H4 (cell line): ENCODE measurements around the gene REPIN1. TPM values are rescaled to one million over a fixed set of nuclear protein-coding genes. Genes with fewer than 3 reads are reported as not detected.

Experiments
- DNase-seq: peaks from one replicate; pipeline ENCODE4 v3.0.0-alpha.2; 2015; ENCODE audit warnings: low spot score
- total RNA-seq: library from RNA; depleted of rRNA; stranded (reverse); fragments of >200 nt; shearing (Covaris generic); gene quantifications from 2 replicates; pipeline ENCODE4 v1.2.3, GENCODE V29; 2014; rRNA removed

REPIN1 gene
- 40.4 and 48.3 TPM in 2 replicates for total RNA-seq

GRCh38 chr7:150368096-150368883 lies at the start of gene REPIN1:
Gene REPIN1, plus strand, starts transcription at chr7:150368822. Its CDS starts 890 bp downstream, at chr7:150369712.
- peak; percentile 89 for DNase-seq

DNA sequence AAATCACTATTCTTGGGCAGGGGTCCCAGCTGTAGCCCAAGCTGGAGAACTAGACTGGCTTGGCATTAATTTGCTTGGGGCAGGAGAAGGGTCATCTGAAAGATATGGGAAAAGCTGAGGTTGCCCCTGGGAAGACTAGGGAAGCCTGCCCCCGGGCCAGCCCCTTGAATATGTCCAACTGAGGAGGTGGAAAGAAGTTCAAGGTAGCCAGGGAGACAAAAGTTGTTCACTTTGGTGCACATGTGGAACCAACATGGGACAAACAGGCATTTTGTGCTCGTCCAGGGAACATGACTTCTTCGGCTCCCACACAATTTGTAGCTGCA lies 46.9 kb upstream of the REPIN1 start:
- DNase-seq: no peak

DNA sequence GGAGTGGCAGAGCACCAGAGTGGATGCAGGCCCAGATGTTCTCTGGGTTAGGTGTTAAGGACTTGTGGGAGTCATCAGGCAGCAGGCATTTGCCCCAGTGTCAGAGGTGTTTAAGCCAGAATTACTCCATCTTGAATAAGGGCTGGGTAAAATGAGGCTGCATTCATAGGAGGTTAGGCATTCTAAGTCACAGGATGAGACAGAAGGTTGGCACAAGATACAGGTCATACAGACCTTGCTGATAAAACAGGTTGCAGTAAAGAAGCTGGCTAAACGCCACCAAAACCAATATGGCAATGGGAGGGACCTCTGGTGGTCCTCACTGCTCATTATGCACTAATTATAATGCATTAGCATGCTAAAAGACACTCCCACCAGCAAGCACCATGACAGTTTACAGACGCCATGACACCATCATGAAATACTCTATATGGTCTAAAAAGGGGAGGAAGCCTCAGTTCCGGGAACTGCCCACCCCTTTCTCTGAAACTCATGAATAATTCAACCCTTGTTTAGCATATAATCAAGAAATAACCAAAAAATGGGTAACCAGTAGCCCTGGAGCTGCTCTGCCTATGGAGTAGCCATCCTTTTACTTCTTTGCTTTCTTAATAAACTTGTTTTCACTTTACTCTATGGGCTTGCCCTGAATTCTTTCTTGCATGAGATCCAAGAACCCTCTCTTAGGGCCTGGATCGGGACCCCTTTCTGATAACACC lies 46.3 kb upstream of the REPIN1 start:
- DNase-seq: no peak

DNA sequence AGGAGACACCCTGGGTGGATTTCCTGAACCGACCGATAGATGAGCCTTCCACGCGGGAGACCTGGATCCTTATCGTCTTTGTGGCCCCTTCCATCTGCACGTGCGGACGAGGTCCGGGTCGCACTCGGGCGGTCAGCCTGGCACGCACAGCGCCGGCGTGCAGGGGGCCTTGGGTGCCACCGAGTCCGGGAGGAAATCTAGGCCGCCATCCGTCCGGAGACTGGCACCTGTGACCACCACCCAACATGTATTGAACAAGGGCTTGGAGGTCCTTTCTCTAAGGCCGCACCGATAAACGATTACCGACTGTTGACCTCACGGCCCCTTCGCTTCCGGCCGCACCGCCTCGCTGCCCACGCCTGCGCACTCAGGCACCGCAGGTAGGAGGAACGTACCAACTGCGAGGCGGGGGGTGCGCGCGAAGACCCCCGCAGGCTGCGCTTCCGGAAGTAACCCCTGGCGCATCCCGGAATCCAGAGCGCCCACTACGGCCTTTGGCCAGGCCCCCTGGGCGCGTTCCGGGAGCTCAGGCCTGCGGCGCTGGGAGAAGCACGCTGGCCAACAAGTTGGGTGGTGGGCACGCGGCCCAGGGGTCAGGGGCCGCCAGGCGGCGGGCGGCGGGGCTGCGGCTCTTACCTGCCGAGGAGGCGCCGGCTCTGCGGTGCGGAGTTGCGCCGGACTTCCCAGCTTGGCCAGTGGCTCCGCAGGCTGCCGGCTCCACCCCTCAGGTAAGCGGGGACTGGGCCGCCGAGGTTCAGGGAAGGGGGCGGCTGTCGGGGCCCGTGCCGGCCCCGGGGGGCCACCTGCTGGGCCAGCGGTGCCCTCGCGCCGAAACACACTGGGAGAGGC lies 45.6 kb upstream of the REPIN1 start, which contains the start of the genes ACTR3C and LRRC61:
Gene ACTR3C (minus strand): TSS at position 713 of the 849 bp plus-strand sequence. CDS start 28,249 bp downstream, outside the sequence.
Gene LRRC61 (plus strand): TSS at position 523 of the 849 bp plus-strand sequence. CDS start 13,507 bp downstream, outside the sequence.
- no peak for DNase-seq

DNA sequence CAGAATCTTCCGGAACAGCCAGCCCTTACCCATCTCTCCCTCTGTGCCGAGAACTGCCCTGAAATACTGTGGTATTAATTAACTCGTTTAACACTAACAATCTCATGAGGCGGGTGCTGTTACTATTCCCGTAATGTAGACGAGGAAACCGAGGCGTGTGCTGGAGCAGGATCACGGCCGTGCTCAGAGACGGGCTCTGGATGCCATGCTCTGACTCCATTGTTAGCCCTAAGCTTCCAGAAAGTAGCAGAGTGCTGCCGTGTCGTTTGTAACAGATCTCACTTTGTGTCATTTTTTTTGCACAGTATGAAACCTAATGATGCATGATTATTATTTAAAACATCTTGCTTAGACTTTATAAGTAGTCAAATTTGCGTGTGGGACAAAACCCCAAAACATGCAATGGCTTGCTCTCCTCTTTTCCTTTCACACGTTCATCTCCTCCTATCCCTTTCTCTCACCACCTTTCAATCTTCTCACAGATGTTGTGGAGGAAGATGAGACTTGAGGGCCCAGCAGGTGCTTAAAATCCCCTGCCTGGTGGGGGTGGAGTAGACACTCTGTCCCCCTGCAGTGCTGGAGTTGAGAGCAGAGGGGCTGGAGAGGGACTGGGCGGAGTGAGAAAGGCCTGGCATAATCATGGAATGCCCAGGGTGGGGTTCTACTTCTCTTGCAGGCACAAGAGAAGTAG lies 44.8 kb upstream of the REPIN1 start:
- no peak for DNase-seq

- no peak for DNase-seq
These were observed 44.2 kb upstream of the REPIN1 start for GRCh38 chr7:150324373-150324961.

DNA sequence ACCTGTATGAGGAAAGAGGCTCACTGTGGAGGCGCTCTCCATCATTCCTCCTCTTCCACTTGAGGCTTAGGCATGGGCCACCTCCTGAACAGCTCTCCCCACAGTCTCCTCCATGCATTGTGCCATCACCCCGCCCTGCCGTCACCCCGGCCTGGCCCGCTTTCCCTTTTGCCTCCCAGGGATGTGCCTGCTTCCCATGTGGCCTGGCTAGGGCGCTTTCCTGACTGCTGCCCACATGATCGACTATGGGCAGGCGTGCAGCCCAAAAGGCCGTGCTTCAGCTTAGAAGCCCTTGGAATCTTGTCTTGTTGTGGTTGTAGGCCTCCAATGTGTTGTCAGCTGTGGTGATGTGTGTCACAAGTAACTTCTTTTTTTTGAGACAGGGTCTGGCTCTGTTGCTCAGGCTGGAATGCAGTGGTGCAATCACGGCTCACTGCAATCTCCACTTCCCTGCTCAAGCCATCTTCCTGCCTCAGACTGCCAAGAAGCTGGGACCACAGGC lies 43.5 kb upstream of the REPIN1 start:
- no peak for DNase-seq

DNA sequence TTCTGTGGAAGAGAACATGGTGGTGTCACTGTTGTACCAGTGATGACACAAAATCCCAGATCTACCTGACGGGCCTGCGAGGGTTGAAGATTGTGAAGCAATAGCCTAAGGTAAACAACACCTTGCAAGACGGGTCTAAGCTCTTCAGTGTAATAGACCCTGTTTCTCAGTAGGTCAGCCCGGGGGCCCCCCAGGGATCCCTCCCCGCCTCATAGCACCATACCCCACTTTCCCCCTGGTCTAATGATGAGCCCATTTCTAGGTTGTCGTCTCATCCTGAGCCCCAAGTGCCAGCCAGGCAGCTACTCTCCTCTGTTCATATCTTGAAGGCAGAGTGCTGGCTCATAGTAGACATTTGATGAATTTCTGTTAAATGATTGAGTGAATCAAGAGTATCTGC lies 42.7 kb upstream of the REPIN1 start:
- no peak for DNase-seq

DNA sequence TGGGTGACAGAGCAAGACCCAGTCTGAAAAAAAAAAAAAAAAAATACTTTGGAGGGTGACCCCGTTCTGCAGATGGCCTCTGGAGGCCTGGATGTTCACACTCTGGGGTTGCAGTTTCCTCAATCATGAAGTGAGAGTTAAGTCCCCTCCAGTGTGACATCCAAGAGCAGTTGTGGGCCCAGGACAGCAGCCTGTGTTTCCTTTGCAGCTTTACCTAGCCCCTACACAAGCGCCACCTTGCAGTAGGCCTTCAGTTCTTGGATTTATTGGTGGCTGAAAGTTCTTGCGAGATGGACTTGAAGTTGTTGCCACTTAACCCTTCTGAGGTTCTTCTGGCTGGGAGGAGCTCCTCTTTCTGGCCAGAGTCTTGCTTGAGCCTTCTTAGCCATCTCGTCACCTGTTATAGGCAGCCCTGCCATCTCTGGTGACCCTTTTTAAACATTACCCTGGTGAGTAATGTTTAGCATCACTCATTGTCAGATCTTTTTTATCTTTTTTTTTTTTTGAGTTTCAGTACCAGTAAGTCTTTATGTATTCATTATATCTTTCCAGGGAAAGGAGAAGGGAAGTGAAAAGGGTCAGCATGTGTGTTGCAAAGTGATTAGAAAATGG lies 41.9 kb upstream of the REPIN1 start:
- no peak for DNase-seq

GRCh38 chr7:150327308-150327707 lies 41.3 kb upstream of the REPIN1 start:
- no peak for DNase-seq

DNA sequence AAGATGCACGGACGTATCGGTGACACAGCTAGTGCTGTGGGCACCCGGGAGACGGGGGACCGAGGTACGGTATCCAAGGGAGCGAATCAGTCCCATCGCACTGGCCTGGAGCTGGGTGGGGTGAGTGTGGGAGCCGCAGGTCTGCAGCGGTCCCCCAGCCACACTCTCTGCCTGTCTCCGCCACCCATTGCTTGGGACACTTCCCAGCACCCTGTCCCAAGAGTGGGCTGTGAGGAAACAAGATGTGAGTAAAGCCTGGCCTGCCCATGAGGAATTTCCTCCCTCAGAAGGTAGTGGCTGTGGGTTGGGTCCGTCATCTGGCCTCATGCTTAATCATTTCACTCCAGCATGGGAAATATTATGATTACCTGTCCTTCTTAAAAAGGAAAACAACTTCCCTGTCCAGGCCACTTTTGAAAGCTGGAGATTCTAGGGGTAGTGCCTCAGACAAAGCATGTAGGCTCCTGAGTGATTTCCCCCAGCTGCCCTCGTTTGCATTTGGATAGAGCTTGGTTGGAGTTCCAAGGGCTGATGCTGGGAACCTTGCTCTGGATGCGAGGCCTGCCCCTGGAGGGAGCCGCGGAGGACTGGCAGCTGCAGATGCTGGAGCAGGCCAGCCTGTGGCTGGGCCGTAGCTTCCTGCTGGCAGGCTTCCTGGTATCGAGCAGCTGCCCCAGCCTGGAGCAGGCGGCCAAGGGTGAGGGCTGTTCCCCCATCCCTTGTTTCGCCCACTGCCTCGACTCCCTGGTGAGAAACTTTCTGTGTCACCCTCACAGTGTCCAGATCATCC lies 39.1 kb upstream of the REPIN1 start:
- DNase-seq: no peak

GRCh38 chr7:150330211-150330885 lies 38.3 kb upstream of the REPIN1 start:
- DNase-seq: no peak

DNA sequence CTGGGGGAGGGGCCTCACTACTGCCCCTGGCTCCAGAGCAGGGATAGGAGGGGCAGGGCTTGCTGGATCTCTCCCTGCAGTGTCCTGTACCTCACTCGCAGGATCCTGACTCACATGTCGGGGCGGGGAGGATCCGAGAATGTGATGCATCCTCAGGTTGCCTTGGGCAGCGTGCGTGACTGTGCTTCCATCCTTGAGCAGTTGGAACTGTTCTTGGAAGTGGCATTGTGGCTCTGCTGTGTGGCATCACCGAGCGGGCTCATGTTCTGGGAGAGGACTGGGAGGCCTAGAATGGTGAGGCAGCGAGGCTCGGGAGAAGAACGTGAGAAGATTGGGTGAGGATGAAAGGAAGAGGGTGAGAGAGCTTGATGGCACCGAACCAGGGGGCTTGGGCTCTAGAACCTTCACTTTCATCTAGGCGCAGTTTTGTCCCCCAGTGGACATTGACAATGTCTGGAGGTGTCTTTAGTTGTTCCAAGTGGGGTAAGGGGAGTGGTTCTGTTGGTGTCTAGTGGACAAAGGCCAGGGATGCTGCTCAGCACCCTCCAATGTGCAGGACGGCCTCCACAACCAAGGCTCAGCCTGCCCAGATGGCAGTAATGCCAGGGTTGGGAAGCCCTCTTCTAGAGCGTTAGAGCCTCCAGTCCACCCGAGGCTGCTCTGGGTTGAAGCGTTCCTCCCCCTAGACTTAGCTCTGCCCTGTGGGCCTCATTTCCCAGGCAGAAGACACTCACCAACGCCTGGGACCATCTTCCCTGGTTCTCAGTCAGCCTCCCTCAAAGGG lies 35.6 kb upstream of the REPIN1 start:
- DNase-seq: no peak

- DNase-seq: no peak
These were observed 35.0 kb upstream of the REPIN1 start for GRCh38 chr7:150333659-150334058.

DNA sequence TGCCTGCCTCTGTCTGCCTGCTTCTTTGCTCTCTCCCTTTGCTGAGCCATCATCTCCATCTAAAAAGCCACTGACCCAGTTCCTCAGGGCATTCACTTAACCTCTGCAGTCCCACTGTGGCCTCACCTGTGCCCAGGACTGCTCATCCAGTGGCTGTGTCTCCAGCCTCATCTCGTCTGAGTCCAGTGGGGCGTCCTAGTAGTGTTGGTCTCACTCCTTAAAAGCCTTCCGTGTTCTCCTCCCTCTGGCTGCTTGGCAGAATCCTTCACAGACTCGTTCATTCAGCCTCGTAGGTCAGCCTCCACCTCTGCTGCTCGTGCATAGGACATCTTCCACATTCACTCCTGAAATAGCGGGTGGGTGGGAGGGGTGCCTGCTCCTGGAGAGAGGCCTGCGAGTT lies 34.5 kb upstream of the REPIN1 start:
- DNase-seq: no peak

DNA sequence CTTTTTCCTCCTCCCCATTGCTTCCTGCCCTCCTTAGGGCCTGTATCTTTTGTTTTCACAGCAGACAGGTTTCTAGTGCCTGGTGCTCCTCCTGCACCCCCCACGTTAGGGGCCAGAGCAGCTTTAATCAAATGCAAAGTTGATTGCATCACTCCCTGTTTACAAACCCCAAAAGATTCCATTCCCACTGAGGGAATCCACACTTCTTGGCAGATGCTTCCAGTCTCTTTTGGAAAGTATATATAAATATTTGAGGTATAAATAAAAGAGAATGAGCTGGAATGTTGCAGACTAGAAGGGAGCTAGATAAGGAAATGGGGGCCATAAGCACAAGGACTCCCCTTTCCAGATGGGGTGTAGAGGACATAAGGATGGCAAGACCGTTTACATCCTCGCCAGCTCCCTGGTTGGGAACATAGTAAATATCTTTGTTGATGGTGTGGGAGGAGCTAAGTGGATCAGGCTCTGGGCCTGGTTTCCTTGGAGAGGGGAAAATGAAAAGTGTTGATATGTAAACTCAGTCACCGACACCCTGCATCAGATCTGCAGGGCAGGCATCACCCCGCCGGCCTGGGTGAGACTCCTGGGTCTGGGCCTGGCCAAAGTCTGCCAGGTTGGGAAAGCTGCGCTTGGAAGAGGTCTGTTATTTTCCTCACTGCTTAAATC lies 33.4 kb upstream of the REPIN1 start:
- peak; percentile 72 for DNase-seq

GRCh38 chr7:150335774-150336112 lies 32.9 kb upstream of the REPIN1 start:
- DNase-seq: no peak

DNA sequence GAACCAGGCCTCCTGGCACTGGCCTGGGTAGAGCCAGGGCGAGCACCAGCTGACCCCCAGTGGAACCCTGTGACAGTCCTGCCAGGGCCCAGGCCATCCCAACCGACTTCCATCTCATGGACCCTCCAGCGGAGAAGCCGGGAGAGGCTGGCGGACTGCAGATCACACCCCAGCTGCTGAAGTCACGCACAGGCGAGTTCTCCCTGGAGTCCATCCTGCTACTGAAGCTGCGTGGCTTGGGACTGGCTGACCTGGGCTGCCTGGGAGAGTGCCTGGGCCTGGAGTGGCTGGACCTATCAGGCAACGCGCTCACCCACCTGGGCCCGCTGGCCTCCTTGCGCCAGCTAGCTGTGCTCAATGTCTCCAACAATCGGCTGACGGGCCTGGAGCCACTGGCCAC lies 31.9 kb upstream of the REPIN1 start:
- no peak for DNase-seq
